Occipital lobe (tissue), 2 donors: ENCODE results near the gene CLDN6. TPM values are rescaled to one million over a fixed set of nuclear protein-coding genes. Genes with fewer than 3 reads are reported as not detected.

Experiments
- DNase-seq: peaks from one replicate; lab custom pipeline; 2025; lab: John Stamatoyannopoulos, UW
- total RNA-seq: library from RNA; depleted of rRNA; stranded (reverse); fragments of >200 nt; gene quantifications from one replicate; pipeline ENCODE4 v1.2.3, GENCODE V29; 2014

CLDN6 gene
- total RNA-seq, 1 donor from 2014 or later: not detected

GRCh38 chr16:3028716-3029319, 10.8 kb upstream of the CLDN6 start:
- no peak for DNase-seq

GRCh38 chr16:3027983-3028715, 10.2 kb upstream of the CLDN6 start:
- peak; percentile 77 for DNase-seq

- DNase-seq: no peak
These were observed 9.5 kb upstream of the CLDN6 start for GRCh38 chr16:3027489-3027795.

DNA sequence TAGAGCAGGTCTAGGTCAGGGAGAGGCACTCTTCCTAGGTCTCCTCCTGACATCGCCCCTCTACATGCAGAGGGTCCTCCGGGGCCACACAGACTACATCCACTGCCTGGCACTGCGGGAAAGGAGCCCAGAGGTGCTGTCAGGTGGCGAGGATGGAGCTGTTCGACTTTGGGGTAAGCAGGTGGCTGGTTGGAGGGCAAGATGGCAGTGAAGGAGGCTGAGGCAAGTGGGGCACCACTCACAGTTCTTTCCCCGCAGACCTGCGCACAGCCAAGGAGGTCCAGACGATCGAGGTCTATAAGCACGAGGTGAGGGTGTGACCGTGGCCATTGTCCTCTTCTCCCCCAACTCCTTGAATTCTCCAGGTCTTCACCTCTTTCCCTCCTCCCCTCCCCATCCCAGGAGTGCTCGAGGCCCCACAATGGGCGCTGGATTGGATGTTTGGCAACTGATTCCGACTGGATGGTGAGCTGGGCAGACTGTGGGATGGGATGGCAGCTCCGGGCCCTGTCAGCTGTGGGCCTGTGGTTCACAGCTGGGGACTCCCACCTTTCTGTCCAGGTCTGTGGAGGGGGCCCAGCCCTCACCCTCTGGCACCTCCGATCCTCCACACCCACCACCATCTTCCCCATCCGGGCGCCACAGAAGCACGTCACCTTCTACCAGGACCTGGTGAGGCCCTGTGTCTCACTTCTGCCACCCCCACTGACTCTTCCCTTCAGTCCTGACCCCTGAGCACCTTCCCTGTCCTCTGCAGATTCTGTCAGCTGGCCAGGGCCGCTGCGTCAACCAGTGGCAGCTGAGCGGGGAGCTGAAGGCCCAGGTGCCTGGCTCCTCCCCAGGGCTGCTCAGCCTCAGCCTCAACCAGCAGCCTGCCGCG, 8.9 kb upstream of the CLDN6 start:
- DNase-seq: no peak

DNA sequence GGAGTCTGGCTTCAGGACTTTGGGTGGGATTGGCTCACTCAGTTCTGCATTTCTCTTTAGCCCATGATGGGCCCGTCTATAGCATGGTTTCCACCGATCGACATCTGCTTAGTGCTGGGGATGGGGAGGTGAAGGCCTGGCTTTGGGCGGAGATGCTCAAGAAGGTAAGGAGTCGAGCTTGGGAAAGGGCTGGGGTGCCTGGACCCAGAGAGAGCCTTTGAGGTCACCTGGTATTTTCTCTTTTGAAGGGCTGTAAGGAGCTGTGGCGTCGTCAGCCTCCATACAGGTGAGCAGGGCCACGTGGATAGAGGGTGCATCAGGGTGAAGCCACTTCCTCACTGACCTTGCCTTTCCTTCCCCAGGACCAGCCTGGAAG, 8.0 kb upstream of the CLDN6 start:
- no peak for DNase-seq

GRCh38 chr16:3025032-3026002, 7.3 kb upstream of the CLDN6 start:
- no peak for DNase-seq

GRCh38 chr16:3023669-3024478, 5.9 kb upstream of the CLDN6 start, which contains the start of the genes HCFC1R1 and THOC6:
TSS of gene HCFC1R1 (minus strand) at chr16:3023942. CDS start at chr16:3023941, 1 bp downstream.
TSS of gene THOC6 (plus strand) at chr16:3024035. CDS start at chr16:3024327, 292 bp downstream.
- DNase-seq: peak; percentile 90

- peak; percentile 52 for DNase-seq
These were observed 5.4 kb upstream of the CLDN6 start for GRCh38 chr16:3023415-3023668.

GRCh38 chr16:3022684-3023414, 4.9 kb upstream of the CLDN6 start:
- DNase-seq: no peak

DNA sequence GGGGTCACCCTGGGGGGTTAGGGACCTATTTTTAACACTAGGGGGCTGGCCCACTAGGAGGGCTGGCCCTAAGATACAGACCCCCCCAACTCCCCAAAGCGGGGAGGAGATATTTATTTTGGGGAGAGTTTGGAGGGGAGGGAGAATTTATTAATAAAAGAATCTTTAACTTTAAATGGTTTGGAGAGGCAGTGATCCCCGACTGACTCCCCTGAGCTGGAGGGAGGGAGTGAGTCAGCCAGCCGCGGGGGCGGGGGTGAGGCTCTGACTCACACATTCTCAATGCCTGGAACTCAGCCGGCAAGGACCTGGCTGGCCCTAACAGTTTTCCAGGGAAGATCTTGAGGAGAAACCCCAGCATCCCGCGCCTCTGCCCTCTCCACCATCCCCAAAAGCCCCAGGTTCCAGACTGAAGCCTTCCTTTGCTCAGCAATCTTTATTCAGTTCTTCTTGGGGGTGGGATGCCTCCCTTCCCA, 4.3 kb upstream of the CLDN6 start:
- DNase-seq: peak; percentile 76

DNA sequence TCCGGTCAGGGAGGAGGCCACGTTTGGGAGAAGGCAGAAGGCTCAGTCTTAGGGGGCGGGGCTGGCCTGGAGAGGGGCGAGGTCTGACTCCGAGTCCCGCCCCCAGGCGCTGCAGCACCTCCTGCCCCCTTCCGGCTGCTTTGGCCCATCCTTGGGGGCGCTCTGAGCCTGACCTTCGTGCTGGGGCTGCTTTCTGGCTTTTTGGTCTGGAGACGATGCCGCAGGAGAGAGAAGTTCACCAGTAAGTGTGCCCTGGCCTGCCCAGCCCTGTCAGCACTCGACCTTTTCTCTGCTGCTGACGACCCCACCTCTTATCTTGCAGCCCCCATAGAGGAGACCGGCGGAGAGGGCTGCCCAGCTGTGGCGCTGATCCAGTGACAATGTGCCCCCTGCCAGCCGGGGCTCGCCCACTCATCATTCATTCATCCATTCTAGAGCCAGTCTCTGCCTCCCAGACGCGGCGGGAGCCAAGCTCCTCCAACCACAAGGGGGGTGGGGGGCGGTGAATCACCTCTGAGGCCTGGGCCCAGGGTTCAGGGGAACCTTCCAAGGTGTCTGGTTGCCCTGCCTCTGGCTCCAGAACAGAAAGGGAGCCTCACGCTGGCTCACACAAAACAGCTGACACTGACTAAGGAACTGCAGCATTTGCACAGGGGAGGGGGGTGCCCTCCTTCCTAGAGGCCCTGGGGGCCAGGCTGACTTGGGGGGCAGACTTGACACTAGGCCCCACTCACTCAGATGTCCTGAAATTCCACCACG, 3.6 kb upstream of the CLDN6 start:
- peak; percentile 27 for DNase-seq

GRCh38 chr16:3020604-3021448, 2.8 kb upstream of the CLDN6 start:
- peak; percentile 38 for DNase-seq

DNA sequence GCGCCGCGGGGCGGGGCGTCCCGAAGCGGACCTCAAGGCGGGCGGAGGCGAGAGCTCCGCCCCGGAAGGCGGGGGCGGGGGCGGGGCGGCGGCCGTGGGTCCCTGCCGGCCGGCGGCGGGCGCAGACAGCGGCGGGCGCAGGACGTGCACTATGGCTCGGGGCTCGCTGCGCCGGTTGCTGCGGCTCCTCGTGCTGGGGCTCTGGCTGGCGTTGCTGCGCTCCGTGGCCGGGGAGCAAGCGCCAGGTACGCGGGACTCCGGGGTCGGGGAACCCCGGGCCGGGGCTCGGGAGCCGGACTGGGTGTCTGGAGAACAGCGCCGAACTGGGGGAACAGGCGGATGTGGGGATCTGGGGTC, 2.2 kb upstream of the CLDN6 start, which contains the start of gene TNFRSF12A:
TSS of gene TNFRSF12A (plus strand) at position 122 of the 357 bp plus-strand sequence. CDS start at position 152, 30 bp downstream.
- no peak for DNase-seq

- no peak for DNase-seq
These were observed 1.7 kb upstream of the CLDN6 start for GRCh38 chr16:3019594-3020246.

- DNase-seq: no peak
These were observed 639 bp downstream of the CLDN6 start for GRCh38 chr16:3017344-3017743.

GRCh38 chr16:3015865-3016521, 2.0 kb downstream of the CLDN6 start:
- no peak for DNase-seq

DNA sequence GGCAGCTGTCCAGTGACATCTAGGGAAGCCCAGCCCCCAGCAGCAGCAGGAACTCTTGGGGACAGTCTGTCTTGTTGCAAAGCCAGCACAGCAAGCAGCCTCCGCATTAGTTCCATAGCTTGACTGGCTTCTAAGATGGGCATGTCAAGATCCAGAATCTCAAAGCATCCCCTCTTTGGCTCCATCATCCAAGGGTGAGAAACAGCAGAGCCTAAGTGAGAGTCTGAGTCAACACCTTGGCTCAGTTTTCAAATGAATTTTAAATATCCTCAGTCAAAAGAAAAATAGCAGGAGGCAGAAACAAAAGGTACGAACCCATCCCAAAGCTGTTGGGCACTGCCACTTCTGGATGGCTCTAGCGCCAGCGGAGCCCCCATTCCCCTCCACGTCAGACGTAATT, 3.0 kb downstream of the CLDN6 start:
- no peak for DNase-seq
